ENCODE results near the gene TUBB4A. TPM values are rescaled to one million over a fixed set of nuclear protein-coding genes. Genes with fewer than 3 reads are reported as not detected.

Gene TUBB4A
- total and polyA plus RNA-seq, 11 donors: 0.15 to 4.8 (median 1.6) TPM

- no peak for TF ChIP-seq CTCF (IDR thresholded peaks at IDR 0.05)
- no peak for TF ChIP-seq POLR2A (IDR thresholded peaks at IDR 0.05)
- intact Hi-C loops (cut with DNase I): no loop called here
These were observed 39.0 kb upstream of the TUBB4A start for GRCh38 chr19:6540918-6541689.

GRCh38 chr19:6539514-6539913 lies 37.4 kb upstream of the TUBB4A start:
- no peak overlapping the region for H3K4me3 ChIP-seq
- TF ChIP-seq CTCF (IDR thresholded peaks at IDR 0.05) (no peak), POLR2A (IDR thresholded peaks at IDR 0.05) (no peak)
- DNase-seq: no peak
- intact Hi-C loops (cut with DNase I): no loop called here
- H3K4me1 ChIP-seq: peaks cover 0 to 13% (median 0%) of the 10 kb centered on the region in 12 donors
- WGBS, 4 donors: 80 to 86% (median 84%) methylated on average over 6 of the region's 6 CpGs
- H3K27me3 ChIP-seq: peaks cover 0 to 35% (median 5%) of the 10 kb centered on the region in 9 donors
- H3K9me3 ChIP-seq: no peaks in the 10 kb centered on the region
- no peak overlapping the region for H3K27ac ChIP-seq
- no peaks in the 10 kb centered on the region for H3K36me3 ChIP-seq
- no peak for ATAC-seq

More at GRCh38 chr19:6540918-6541689, 39.0 kb upstream of the TUBB4A start:
- DNase-seq: no peak
- Histone ChIP-seq H3K4me3 (no peak overlapping the region), H3K27me3 (peaks cover 0 to 29% (median 0%) of the 10 kb centered on the region in 9 donors), H3K36me3 (no peaks in the 10 kb centered on the region), H3K4me1 (peaks cover 0 to 10% (median 0%) of the 10 kb centered on the region in 12 donors), H3K27ac (no peak overlapping the region), H3K9me3 (no peaks in the 10 kb centered on the region)
- 75 to 83% (median 79%) methylated on average over 13 of the region's 13 CpGs for WGBS, 4 donors
- no peak for ATAC-seq

GRCh38 chr19:6535558-6536137 lies 33.5 kb upstream of the TUBB4A start:
- ATAC-seq: no peak
- Histone ChIP-seq H3K36me3 (no peaks in the 10 kb centered on the region), H3K27me3 (peaks cover 8 to 51% (median 19%) of the 10 kb centered on the region in 9 donors), H3K9me3 (no peaks in the 10 kb centered on the region), H3K4me1 (peaks cover 0 to 31% (median 9%) of the 10 kb centered on the region in 12 donors), H3K27ac (no peak overlapping the region), H3K4me3 (no peak overlapping the region)
- intact Hi-C loops (cut with DNase I): no loop called here
- DNase-seq: no peak
- WGBS, 4 donors: 91 to 95% (median 93%) methylated on average over 10 of the region's 10 CpGs
- TF ChIP-seq POLR2A (IDR thresholded peaks at IDR 0.05) (no peak), CTCF (IDR thresholded peaks at IDR 0.05) (no peak)

DNA sequence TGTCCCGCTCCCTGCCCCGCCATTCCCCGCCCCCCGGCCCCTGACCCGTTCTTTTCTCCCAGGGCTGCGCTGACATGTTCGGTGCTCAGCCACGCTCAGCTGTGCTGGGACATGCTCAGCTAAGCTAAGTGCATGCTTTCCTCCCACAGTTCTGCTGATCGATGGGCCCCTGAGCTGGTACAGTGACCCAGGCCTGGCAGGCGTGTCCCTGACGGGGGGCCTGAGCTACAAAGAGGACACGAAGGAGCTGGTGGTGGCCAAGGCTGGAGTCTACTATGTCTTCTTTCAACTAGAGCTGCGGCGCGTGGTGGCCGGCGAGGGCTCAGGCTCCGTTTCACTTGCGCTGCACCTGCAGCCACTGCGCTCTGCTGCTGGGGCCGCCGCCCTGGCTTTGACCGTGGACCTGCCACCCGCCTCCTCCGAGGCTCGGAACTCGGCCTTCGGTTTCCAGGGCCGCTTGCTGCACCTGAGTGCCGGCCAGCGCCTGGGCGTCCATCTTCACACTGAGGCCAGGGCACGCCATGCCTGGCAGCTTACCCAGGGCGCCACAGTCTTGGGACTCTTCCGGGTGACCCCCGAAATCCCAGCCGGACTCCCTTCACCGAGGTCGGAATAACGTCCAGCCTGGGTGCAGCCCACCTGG lies 32.5 kb upstream of the TUBB4A start:
- intact Hi-C loops (cut with DNase I): no loop called here
- Histone ChIP-seq H3K9me3 (no peaks in the 10 kb centered on the region), H3K4me1 (peaks cover 0 to 41% (median 18%) of the 10 kb centered on the region in 12 donors), H3K4me3 (no peak overlapping the region), H3K36me3 (no peaks in the 10 kb centered on the region), H3K27me3 (peaks cover 8 to 50% (median 19%) of the 10 kb centered on the region in 9 donors), H3K27ac (no peak overlapping the region)
- TF ChIP-seq CTCF (IDR thresholded peaks at IDR 0.05) (no peak), POLR2A (IDR thresholded peaks at IDR 0.05) (no peak)
- ATAC-seq: no peak
- DNase-seq: no peak
- WGBS, 4 donors: 56 to 66% (median 66%) methylated on average over 19 to 40 of the region's 40 CpGs

Measured in heart left ventricle (tissue), 16 donors.